VCaP (cell line): ENCODE data around the gene SOBP.

Source experiments
- H3K27ac ChIP-seq: fragments of 450-650 bp; 2 replicates; pipeline ENCODE4 v1.5.1; 2017
- TF ChIP-seq, protein P1 (sequence below): fragments of 450-650 bp; conservative IDR thresholded peaks from 2 replicates; pipeline ENCODE4 v1.5.1; 2017; ENCODE audit warnings: mild to moderate bottlenecking, moderate library complexity

The SOBP gene

DNA sequence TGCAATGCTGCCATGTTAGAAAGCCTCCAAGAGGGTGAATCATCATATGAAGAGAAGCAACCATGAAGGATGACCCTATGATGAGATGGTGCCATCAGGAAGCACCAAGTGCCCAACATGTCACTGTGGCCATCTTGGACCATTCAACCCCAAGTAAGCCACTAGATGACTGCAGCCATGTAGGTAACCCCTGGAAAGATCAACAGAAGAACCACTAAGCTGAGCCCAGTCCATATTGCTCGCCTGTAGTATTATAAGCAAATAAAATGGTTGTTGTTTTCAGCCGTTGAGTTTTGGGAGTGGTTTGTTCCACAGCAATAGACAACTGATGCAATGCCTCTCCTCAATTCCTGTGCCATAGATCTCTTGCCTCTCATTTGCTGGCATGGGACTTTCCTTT is 193.3 kb downstream of the SOBP start:
- H3K27ac ChIP-seq = no peak overlapping the region
- TF ChIP-seq, protein P1, sequence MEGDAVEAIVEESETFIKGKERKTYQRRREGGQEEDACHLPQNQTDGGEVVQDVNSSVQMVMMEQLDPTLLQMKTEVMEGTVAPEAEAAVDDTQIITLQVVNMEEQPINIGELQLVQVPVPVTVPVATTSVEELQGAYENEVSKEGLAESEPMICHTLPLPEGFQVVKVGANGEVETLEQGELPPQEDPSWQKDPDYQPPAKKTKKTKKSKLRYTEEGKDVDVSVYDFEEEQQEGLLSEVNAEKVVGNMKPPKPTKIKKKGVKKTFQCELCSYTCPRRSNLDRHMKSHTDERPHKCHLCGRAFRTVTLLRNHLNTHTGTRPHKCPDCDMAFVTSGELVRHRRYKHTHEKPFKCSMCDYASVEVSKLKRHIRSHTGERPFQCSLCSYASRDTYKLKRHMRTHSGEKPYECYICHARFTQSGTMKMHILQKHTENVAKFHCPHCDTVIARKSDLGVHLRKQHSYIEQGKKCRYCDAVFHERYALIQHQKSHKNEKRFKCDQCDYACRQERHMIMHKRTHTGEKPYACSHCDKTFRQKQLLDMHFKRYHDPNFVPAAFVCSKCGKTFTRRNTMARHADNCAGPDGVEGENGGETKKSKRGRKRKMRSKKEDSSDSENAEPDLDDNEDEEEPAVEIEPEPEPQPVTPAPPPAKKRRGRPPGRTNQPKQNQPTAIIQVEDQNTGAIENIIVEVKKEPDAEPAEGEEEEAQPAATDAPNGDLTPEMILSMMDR = no peak

DNA sequence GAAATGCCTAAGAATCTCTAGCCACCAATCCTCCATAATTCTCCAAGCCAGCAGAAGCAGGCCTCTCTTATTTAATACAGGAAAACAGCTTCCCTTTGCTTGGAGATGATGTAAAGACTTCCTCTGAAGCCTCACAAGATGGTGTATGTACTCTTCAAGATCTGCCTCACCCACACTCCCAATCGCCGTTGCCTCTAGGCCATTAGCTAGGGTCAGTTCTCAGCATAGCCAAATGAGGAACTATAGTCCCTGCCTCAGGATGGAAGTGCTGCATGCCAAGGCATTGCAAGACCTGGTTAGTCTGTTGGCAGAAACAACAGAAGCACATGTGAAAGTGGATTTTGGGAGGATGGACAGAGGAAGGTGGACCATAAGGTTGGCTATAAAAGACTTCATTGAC is 195.1 kb downstream of the SOBP start:
- TF ChIP-seq, protein P1 = no peak
- H3K27ac ChIP-seq = no peak overlapping the region

DNA sequence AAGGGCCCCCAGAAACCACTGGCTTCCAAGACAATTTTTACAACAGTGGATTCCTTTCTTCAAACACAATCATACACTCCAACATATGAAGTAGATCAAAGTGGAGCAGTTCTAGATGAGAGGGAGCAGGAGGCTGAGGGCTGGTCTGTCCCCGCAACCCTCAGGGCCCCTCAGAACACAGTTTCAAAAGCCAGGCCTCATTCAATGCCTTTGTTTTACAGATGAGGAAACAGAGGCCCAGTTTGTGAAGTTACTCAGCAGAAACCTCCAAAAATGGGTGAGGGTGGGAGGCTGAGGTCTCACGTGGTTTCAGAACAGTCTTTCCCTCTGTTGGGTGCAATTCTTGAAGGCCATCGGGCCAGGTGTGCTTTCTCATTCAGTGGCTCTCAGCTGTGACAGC is 199.3 kb downstream of the SOBP start:
- no peak overlapping the region for H3K27ac ChIP-seq
- TF ChIP-seq, protein P1 = no peak

DNA sequence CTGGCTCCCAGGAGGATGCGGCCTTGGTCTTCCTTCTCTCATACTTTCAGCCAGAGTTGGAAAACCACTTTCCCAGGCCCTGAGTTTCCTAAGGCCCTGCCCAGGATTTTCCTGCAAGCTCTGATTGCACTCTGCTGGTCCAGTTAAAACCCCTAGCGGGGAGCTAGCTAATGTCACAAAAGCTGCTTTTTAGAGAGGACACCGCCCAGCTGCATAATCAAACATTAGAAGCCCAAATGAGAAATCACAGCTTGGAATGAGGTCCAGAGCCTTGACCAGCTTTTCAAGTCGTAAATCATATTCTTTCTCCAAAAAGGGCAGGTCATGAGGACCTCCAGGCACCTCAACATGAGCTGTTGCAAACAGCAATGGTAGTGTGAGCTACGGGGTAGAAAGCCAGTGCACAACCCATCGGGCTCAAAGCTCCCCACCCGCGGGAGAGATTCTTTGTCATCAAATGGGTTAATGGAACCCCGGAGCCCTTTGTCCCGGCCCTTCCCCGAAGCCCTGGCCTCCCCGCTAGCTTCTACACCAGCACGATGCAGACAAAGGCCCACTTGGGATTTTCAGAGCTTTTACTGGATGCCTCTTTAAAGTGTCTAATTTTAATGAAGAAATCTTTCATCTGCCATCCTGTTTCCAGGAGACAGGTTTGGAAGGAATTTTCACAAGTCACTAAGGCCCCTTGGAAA is 200.2 kb downstream of the SOBP start:
- TF ChIP-seq, protein P1 = no peak
- no peak overlapping the region for H3K27ac ChIP-seq

DNA sequence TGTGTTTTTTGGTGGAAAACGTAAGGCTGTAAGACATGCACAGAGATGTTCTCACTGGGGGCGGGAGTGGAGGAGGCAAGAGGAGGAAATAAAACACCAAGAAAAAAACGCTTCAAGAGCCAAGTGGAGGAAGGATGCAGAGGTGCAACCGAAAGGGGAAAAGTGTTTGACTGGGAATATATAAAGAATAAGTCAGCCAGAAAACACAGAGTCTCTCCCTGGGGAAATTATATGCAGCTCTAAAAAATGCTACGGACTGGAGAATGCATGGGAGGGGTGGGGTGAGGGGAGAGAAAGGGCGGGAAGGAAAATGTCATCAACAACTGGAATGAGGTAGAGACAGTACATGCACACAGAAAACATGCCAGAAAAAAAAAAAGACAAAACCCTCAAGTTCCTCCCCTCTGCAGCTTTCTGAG is 200.7 kb downstream of the SOBP start:
- TF ChIP-seq, protein P1 = no peak
- no peak overlapping the region for H3K27ac ChIP-seq

DNA sequence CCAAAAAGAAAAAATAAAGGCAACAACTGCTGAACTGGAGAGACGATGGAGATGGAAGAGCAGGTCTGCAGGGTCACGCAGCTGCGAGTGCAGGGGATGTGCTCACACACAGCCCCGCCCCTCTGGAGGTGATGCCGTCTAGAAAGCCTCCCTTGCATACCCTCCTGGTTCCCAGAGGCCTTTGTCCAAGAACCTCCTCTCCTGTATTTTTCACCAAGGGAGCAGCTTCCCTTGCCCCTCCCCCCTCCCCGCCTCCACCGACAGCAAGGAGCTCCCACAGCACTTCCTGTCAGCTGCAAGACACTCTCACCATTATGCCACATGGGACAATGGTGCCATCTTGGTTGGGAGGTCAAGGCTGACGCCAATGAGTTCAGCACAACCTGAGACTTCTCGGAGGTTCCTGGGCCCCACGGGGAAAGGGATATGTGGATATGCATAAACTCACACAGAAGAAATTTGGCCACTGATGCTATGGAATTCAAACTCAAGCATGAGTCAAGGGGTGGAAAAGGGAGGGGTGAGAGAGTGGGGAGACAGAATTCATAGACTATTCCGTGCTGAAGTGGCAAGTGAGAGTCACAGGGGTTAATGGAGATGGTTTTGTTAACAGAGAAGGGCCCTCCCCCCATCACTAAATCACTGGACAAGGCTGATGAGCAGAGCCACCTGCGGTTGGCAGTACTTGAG is 201.3 kb downstream of the SOBP start:
- H3K27ac ChIP-seq = no peak overlapping the region
- TF ChIP-seq, protein P1 = no peak

DNA sequence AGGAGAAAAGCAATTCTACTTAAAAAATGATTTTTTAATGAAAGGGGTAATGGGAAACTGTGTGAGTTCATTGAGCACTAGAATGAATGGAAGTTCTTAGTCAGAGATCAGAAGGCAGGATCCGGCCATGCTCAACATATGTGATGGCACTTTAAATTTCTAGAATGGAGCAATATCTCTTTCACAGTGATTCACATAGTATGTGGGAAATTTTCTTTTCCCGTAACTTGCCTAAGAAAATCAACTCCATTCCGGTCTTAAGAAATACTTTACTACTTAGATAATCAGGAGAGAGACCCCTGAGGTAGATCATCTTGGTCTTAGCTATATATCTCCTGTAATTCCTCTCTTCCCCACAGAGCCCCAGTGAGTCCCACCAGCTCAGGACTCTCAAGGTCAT is 202.4 kb downstream of the SOBP start:
- TF ChIP-seq, protein P1 = no peak
- H3K27ac ChIP-seq = no peak overlapping the region
